Caco-2 (cell line): ENCODE data around the gene PWP1. TPM values are rescaled to one million over a fixed set of nuclear protein-coding genes. Genes with fewer than 3 reads are reported as not detected.

Experiments
- BruUV-seq: library from RNA; stranded (reverse); fragments of 400-500 nt; replicated peaks from 2 replicates; lab custom pipeline; 2021; lab: Mats Ljungman, UMichigan
- CTCF ChIA-PET: fragments of 300-600 bp; sonication (Branson Sonifier 250); formaldehyde crosslinking; loops from one replicate; lab custom pipeline; 2022; ENCODE audit warnings: antibody characterized with exemption; lab: Charles Lee
- POLR2A ChIA-PET: fragments of 300-600 bp; sonication (Branson Sonifier 250); formaldehyde crosslinking; loops from one replicate; lab custom pipeline; 2022; ENCODE audit warnings: antibody characterized with exemption; lab: Charles Lee
- DNase-seq, 2 experiments: peaks; one replicate each; pipeline versions ENCODE4 v3.0.0 to v3.0.0-alpha.2; 2020 to 2022
- H3K27me3 ChIP-seq: replicated peaks from 2 replicates; pipeline ENCODE4 v1.6.0; 2011; ENCODE audit warnings: low read length; ENCODE audit not compliant: control insufficient read depth, insufficient read depth
- H3K36me3 ChIP-seq: 2 replicates; pipeline ENCODE4 v1.5.1; 2011; ENCODE audit warnings: low read length; ENCODE audit not compliant: control insufficient read depth, insufficient read depth
- H3K4me1 ChIP-seq: fragments of 250-450 bp; sonication (Bioruptor Pico); 2 replicates; pipeline ENCODE4 v1.5.1; 2020; ENCODE audit warnings: mild to moderate bottlenecking
- H3K4me3 ChIP-seq: 2 replicates; pipeline ENCODE4 v1.5.1; 2011; ENCODE audit warnings: low read depth, mild to moderate bottlenecking, control low read depth, low read length
- H3K9me3 ChIP-seq: fragments of 250-450 bp; sonication (Bioruptor Pico); 2 replicates; pipeline ENCODE4 v1.5.1; 2020; ENCODE audit warnings: mild to moderate bottlenecking, moderate library complexity
- H3K27ac Mint-ChIP-seq: one replicate; pipeline ENCODE4 v1.8.0; 2022; ENCODE audit warnings: mixed read lengths; ENCODE audit not compliant: unreplicated experiment
- H3K27me3 Mint-ChIP-seq: one replicate; pipeline ENCODE4 v1.8.0; 2022; ENCODE audit warnings: mixed read lengths; ENCODE audit not compliant: insufficient read depth, unreplicated experiment
- H3K36me3 Mint-ChIP-seq: one replicate; pipeline ENCODE4 v1.8.0; 2022; ENCODE audit warnings: mild to moderate bottlenecking, mixed read lengths; ENCODE audit not compliant: insufficient read depth, unreplicated experiment
- H3K4me1 Mint-ChIP-seq: one replicate; pipeline ENCODE4 v1.8.0; 2022; ENCODE audit warnings: low read depth, mixed read lengths; ENCODE audit not compliant: unreplicated experiment
- H3K4me3 Mint-ChIP-seq: one replicate; pipeline ENCODE4 v1.8.0; 2022; ENCODE audit warnings: mild to moderate bottlenecking, moderate library complexity, mixed read lengths; ENCODE audit not compliant: unreplicated experiment
- H3K9me3 Mint-ChIP-seq: one replicate; pipeline ENCODE4 v1.8.0; 2022; ENCODE audit warnings: mixed read lengths; ENCODE audit not compliant: unreplicated experiment
- CTCF ChIP-seq, 2 experiments: fragments of 200-600 bp in 1 of 2; IDR thresholded peaks; 1 replicate in 1 of 2; 2 replicates in 1 of 2; pipeline versions ENCODE4 v1.5.1 to v1.8.0; 2011 to 2022; ENCODE audit warnings: antibody characterized with exemption in 1 of 2, control low read depth in 1 of 2, inconsistent platforms in 1 of 2, low read depth in 1 of 2, low read length in 1 of 2, mild to moderate bottlenecking in 1 of 2, moderate library complexity in 1 of 2; ENCODE audit not compliant: insufficient read depth in 1 of 2, severe bottlenecking in 1 of 2, unreplicated experiment in 1 of 2
- intact Hi-C: fragments of 100-400 bp; cut with micrococcal nuclease; formaldehyde crosslinking; loops from one replicate; pipeline ENCODE4 v1.10.0; 2022; ENCODE audit not compliant: unreplicated experiment
- total RNA-seq: library from RNA; stranded (reverse); gene quantifications from 2 replicates; pipeline ENCODE4 v1.2.3, GENCODE V29; 2022

PWP1 gene
- total RNA-seq, 1 experiment from 2014 or later, result 44.6 TPM

- CTCF ChIA-PET, result no interaction called here
- Mint-ChIP-seq H3K36me3 (no peaks in the 10 kb centered on the region), H3K4me3 (no peak overlapping the region), H3K27ac (no peak overlapping the region), H3K9me3 (no peaks in the 10 kb centered on the region), H3K27me3 (peaks cover 2% of the 10 kb centered on the region), H3K4me1 (no peaks in the 10 kb centered on the region)
- Histone ChIP-seq H3K27me3 (no peaks in the 10 kb centered on the region; the same call in 1 of the 2 replicates), H3K4me3 (no peak overlapping the region), H3K4me1 (no peaks in the 10 kb centered on the region), H3K36me3 (no peaks in the 10 kb centered on the region), H3K9me3 (no peaks in the 10 kb centered on the region)
- DNase-seq, result no peak
- intact Hi-C loops, result no loop called here
- POLR2A ChIA-PET, result no interaction called here
- no TSS peak for BruUV-seq
- no peak for TF ChIP-seq CTCF (IDR thresholded peaks at IDR 0.05; ENCODE audit: insufficient read depth in 1 of 2, low read depth in 1 of 2, low read length in 1 of 2, severe bottlenecking in 1 of 2, unreplicated experiment in 1 of 2)
Measured at GRCh38 chr12:107657133-107657532, 28.5 kb upstream of the PWP1 start.

- CTCF ChIA-PET, result interaction anchor here (0.6 kb wide), 1 partner anchor 18 kb away, joined by 3 read pairs; no protein-coding TSS in a partner anchor
- Histone ChIP-seq H3K9me3 (no peaks in the 10 kb centered on the region), H3K4me1 (no peaks in the 10 kb centered on the region), H3K27me3 (no peaks in the 10 kb centered on the region; the same call in 1 of the 2 replicates), H3K4me3 (no peak overlapping the region), H3K36me3 (no peaks in the 10 kb centered on the region)
- no peak for DNase-seq
- intact Hi-C loops, result no loop called here
- H3K4me1 Mint-ChIP-seq, result no peaks in the 10 kb centered on the region
- POLR2A ChIA-PET, result no interaction called here
- BruUV-seq, result no TSS peak
- no peak for TF ChIP-seq CTCF (IDR thresholded peaks at IDR 0.05; ENCODE audit: insufficient read depth in 1 of 2, low read depth in 1 of 2, low read length in 1 of 2, severe bottlenecking in 1 of 2, unreplicated experiment in 1 of 2)
- H3K36me3 Mint-ChIP-seq, result no peaks in the 10 kb centered on the region
- H3K27me3 Mint-ChIP-seq, result peaks cover under 1% of the 10 kb centered on the region
- no peak overlapping the region for H3K4me3 Mint-ChIP-seq
- H3K9me3 Mint-ChIP-seq, result no peaks in the 10 kb centered on the region
- no peak overlapping the region for H3K27ac Mint-ChIP-seq
Measured at GRCh38 chr12:107657621-107658020, 28.0 kb upstream of the PWP1 start.

DNA sequence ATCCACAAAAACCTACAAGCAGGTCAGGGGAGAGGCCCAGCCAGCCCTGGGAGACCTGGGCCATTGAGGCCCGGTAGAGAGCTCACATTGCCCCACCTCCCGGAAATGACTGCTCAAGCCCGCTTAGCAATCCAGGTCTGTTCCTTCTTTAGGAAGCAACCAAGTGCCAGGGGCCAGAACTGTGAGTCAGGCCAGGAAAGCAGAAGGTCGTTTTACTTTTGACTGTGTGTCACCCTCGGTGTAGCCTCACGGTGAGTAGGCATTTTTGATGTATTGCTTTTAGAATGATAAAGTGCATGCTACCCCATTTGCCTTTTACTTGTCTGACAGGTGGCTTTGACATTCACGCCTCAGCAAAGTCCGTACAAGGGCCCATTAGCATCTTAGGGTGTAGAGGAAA lies 25.4 kb upstream of the PWP1 start:
- CTCF ChIA-PET, result interaction anchor here (1.5 kb wide), 1 partner anchor 15 kb away, joined by 7 read pairs; no protein-coding TSS in a partner anchor
- Mint-ChIP-seq H3K27ac (no peak overlapping the region), H3K9me3 (no peaks in the 10 kb centered on the region), H3K36me3 (no peaks in the 10 kb centered on the region), H3K27me3 (peaks cover 4% of the 10 kb centered on the region), H3K4me3 (no peak overlapping the region), H3K4me1 (no peaks in the 10 kb centered on the region)
- no peak overlapping the region for H3K4me3 ChIP-seq
- H3K27me3 ChIP-seq, result no peaks in the 10 kb centered on the region; the same call in 1 of the 2 replicates
- no peak for DNase-seq
- H3K36me3 ChIP-seq, result no peaks in the 10 kb centered on the region
- no TSS peak for BruUV-seq
- no peaks in the 10 kb centered on the region for H3K9me3 ChIP-seq
- POLR2A ChIA-PET, result no interaction called here
- no peaks in the 10 kb centered on the region for H3K4me1 ChIP-seq
- intact Hi-C loops, result no loop called here
- TF ChIP-seq CTCF (IDR thresholded peaks at IDR 0.05; ENCODE audit: insufficient read depth in 1 of 2, low read depth in 1 of 2, low read length in 1 of 2, severe bottlenecking in 1 of 2, unreplicated experiment in 1 of 2), result no peak
